HS-5 (cell line): ENCODE results near the gene ARFGEF2.
A peak's percentile ranks its signal among the peaks of the same experiment; 100 is the strongest.
"Not testable (repeated sequence)": the region's sequence is repeated elsewhere in the genome, so short reads cannot be mapped to it uniquely, and the experiment has no call there.

Experiments
- DNase-seq: peaks from one replicate; pipeline ENCODE4 v3.0.0-alpha.2; 2012; ENCODE audit warnings: low read depth

The ARFGEF2 gene

DNA sequence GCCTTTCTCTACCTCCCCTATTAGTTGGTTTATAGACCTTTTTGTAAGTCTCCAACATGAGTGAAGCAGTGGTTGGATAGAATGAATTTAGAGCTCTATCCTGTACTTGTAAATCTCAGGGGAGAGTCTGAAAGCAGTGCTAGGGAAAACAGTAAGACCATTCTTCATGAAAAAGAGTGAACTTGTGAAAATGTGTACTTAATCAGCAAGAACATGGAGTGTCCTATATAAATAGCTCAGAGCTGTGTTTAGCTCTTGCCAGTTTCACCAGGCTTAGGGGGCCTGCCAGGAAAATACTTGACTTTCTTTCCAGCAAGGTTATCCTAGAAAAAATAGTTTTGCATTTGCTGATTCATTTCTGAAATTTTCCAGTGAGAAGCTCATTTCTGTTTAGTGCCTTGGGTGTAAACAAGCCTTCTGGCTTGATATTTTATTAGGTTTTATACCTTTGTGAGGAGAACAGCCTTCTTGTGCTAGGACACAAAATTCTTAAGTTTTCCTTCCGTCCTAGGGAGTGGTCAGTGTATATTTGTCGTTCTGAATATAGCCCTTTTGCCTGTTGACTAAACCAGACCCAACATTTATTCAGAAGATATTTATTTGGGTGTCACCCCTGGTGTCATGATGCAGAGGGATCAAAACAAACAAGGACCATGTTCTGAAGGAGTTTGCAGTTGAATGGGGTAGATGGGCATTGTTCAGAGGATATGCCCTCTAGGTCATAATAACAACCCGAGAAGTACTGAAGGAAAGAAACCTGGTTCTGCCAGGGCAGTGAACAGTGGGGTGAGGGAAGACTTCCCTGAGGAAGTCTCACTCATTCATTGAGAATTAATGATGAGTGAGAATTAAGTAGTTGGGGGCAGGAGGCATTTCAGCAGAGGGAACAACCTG lies 7.6 kb downstream of the ARFGEF2 start:
- no peak for DNase-seq

GRCh38 chr20:48930035-48930434 lies 8.5 kb downstream of the ARFGEF2 start:
- DNase-seq: no peak

DNA sequence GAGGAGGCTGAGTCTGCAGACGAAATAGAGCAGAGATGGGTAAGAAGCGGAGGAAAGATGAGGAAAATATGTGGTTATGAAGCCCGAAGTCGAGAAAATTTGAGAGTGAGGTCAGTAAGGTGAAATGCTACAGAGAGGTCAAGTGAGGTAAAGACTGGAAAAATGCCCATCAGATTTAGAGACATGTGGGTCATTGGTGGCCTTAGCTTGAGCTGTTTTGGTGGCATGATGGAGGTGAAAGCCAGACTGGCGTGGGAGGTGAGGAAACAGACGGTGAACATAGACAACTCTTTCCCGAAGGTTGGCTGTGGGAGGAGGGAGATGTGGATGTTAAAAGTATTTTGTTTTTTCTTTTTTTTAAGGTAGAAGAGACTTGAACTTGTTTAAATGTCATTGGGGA lies 9.4 kb downstream of the ARFGEF2 start:
- no peak for DNase-seq

DNA sequence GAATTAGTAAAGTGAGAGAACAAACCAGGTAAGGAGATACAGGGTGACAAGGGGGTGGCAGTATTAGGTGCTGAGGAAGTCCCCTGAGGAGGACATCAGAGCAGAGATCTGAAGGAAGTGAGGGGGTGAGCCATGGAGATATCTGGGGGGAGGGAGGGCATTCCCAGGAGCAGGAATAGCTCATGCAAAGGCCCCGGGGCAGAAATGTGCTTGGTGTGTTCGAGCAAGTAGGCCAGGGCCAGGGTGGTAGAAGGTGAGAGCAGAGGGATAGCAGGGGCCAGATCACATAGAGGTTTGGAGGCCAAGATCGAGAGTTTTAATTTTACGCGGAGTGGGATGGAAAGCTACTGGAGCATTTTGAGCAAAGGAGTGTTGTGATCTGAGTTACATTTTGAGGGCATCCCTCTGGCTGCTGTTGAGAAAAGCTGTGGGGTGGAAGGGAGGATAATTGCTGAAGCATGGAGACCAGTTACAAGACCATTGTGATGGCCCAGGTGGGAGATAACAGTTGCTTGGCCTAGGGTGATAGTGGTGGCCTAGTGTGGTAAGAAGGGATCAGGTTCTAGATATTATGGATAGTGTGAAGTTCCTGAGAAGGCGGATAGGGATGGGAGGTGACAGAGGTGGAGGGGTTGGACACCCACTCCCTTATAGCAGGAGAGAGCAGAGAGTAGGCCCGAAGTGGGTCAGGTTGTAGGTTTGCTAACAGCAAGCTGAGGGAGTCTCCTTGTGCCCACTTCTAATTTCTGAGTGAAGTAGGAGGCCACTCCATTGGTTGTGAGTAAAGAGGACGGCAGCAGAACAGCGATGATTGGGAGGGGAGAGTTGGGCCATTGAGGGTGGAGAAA lies 10.2 kb downstream of the ARFGEF2 start:
- no peak for DNase-seq

DNA sequence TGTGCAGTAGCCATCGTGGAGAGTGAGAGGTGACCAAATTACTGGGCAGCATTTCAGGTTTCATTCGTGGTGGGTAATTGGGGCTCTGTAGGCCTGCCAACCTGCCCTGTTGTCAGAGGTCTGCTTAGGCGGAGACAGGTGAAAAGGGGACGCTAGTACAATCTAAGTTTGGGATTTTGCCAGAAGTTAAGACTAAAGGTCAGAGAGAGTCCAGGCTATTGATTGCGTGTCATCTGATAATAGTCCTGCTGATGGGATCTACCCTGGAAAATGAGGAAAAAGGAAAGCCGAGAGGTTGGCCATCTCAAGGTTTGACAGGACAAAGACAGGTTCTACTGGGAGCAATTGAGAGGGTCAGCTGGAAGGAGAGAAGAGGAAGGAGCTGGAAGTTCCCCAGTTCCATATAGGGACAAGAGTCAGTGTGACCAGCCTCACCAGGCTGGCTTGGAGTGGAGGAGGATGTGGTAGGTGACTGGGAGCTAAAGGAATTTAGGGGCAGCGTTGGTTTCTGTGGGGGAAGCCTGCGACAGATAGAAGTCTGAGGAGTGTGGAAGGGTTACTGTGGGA lies 10.9 kb downstream of the ARFGEF2 start:
- peak; percentile 91 for DNase-seq

GRCh38 chr20:48933017-48933766 lies 11.7 kb downstream of the ARFGEF2 start:
- no peak for DNase-seq

- not testable (repeated sequence) for DNase-seq
Observed at GRCh38 chr20:48934273-48934877, 12.9 kb downstream of the ARFGEF2 start.

DNA sequence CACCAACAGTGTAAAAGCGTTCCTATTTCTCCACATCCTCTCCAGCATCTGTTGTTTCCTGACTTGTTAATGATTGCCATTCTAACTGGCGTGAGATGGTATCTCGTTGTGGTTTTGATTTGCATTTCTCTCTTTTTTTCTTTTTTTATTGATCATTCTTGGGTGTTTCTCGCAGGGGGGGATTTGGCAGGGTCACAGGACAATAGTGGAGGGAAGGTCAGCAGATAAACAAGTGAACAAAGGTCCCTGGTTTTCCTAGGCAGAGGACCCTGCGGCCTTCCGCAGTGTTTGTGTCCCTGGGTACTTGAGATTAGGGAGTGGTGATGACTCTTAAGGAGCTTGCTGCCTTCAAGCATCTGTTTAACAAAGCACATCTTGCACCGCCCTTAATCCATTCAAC lies 13.5 kb downstream of the ARFGEF2 start:
- not testable (repeated sequence) for DNase-seq

DNA sequence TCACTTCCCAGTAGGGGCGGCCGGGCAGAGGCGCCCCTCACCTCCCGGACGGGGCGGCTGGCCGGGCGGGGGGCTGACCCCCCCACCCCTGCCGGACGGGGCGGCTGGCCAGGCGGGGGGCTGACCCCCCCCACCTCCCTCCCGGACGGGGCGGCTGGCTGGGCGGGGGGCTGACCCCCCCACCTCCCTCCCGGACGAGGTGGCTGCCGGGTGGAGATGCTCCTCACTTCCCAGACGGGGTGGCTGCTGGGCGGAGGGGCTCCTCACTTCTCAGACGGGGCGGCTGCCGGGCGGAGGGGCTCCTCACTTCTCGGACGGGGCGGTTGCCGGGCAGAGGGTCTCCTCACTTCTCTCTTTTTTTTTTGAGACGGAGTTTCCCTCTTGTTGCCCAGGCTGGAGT lies 14.7 kb downstream of the ARFGEF2 start:
- DNase-seq: not testable (repeated sequence)

GRCh38 chr20:48937674-48938073 lies 16.2 kb downstream of the ARFGEF2 start:
- DNase-seq: no peak

DNA sequence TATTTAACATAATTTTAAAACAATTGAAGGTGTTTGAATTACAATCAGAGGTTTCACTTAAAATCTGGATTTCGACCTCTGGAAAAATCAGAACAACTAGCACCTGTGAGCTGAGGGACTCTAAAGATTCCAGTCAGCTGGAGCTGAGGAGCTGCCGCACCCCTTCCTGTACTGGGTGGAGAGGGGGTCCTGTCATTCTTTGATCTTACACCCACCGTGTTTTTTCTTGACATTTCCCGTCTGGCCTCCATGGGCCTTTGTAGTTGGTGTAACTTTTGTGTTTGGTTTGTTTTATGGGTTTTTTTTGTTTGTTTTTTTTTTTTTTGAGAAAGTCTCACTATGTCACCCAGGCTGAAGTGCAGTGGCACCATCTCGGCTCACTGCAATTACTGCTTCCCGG lies 17.2 kb downstream of the ARFGEF2 start:
- DNase-seq: no peak

DNA sequence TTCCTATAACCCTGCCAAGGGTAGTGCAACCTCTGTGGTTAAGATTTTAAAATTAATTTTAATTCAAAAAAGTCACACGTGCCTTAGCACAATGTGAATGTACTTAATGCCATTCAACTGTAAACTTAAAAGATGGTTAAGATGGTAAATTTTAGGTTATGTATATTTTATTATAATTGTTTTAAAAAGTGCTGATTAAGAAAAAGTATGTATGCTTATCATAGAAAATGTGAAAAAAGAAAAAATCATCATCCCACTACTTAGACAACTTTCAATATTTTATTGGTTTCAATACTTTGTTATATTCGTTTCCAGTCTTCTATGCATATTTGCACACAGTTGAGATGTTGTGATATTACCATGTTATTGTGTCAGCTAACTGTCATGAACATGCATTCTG lies 18.7 kb downstream of the ARFGEF2 start:
- DNase-seq: no peak

GRCh38 chr20:48941467-48941866 lies 20.0 kb downstream of the ARFGEF2 start:
- DNase-seq: no peak

DNA sequence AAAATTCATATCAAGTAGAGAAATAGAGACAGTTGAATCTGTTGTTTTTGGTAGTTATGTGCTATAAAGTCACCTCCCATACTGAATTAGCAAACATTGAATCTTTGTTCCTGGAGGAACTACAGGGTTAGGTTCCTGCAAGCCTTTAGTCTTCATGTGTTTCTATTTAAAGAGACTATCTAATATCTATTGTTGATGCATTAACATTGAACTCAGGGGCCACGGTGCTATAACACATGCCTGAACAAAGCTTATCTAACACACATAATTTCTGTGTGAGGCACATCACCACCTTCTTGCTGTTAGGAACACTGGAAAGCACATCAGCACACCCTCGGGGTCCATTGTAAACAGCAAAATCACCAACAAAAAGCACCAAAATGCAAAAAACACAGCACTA lies 21.2 kb downstream of the ARFGEF2 start:
- no peak for DNase-seq

GRCh38 chr20:48944663-48945297 lies 23.3 kb downstream of the ARFGEF2 start:
- DNase-seq: no peak

DNA sequence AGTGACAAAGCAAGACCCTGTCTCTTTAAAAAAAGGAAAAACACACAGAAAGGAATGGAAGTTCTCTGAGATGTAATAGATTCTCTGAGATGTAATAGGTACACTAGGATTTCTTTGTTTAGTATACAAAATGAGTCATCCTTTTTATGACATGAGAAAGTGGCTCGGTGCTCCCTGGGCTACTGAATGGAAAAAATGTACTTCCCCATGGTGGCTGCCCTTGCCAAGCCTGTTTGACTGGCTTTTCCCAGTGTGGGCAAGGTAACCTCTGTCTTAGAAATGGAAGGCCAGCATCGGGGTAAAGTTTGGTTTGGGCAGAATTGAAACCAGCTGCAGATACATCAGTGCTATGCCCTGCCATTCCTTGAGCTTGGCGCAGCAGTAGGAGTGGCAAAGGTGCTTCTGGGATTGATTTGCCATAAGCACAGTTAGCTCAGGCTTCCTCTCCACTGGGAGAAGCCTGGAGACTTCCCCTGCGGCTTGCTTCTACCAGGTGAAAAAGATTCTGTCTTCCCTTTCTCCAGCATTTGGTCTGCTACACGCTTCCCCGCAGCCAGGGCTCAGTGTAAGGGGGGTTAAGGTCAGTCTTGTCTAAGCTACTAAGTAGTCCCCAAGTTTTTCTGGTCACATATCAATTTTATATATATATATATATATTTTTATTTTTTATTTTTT lies 24.5 kb downstream of the ARFGEF2 start:
- DNase-seq: no peak

DNA sequence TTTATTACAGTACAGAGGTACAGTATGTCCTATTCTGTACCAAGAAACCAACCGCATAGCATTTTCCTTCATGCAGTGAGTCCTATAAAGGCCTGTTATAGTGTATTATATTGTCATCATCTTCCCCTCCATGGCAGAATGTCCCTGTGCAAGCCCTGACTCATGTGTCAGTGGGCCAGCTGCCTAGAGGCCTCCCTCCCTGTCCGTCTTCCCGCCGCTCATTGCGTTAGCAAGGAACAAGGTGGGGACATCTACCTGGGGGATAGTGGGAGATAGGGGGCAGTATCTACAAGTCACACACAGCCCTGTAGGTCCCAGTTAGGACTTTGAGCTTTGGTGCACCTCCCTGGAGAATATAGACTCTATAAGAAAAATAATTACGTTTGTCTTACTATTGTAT lies 27.1 kb downstream of the ARFGEF2 start:
- no peak for DNase-seq

- no peak for DNase-seq
Observed at GRCh38 chr20:48949304-48950170, 28.0 kb downstream of the ARFGEF2 start.

- no peak for DNase-seq
Observed at GRCh38 chr20:48951041-48951440, 29.5 kb downstream of the ARFGEF2 start.

DNA sequence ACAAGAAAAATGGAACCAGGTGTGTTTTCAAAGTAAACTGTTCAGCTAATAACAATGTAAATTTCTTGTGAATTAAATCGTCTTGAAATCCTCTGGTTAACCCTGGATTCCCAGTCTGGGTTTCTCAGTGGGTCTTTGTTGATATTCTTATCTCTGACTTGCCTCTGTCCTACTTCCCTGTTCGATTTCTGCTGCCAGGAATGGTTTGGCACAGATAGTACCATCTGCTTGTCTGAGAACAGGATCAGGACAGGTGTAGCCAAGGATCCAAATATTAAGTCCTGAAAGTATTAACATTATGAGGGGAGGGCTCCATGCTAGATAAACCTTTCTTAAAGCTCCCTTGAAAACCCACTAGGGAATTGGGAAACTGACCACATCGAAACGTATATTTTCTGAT lies 30.1 kb downstream of the ARFGEF2 start:
- no peak for DNase-seq
